AML-193 (cell line): ENCODE measurements around the gene TBCC.

Experiments used
- DNase-seq, 2 experiments: peaks; one replicate each; lab custom pipeline; 2025; lab: John Stamatoyannopoulos, UW

The TBCC gene

DNA sequence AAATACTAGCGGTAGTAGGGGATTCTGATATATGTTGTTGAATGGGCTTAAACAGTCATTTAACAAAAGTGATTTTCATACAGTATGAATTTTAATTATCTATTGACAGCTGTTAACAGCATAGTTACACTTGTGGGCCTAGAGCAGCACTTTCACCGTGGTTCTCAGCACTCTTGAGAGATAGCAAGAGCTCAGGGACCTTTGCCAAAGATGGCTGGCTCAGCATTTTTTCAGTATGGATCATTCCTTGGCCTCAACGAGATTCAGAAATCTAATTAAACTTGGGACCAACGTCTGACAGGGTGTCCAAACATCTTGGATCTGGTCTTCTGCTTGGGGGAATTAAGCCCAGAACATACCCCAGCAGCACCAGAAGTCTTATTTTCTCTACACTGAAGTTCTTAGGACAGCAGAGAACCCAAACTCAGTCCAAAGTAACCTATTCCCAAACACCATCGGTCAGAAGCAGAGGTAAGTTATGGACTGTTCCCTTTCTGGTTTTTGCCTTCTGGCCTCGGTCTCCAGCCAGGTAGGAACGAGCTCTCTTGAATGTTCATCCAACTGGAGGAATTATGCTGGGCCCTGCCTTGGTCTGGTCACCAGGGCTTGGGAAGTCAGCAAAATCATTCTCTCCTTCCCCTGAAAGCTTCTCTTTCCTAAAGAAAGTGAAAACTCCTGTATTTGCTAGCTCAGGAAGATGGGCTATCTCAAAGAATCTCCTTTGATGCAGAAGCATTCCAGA is 49.2 kb downstream of the TBCC start:
- no peak for DNase-seq

DNA sequence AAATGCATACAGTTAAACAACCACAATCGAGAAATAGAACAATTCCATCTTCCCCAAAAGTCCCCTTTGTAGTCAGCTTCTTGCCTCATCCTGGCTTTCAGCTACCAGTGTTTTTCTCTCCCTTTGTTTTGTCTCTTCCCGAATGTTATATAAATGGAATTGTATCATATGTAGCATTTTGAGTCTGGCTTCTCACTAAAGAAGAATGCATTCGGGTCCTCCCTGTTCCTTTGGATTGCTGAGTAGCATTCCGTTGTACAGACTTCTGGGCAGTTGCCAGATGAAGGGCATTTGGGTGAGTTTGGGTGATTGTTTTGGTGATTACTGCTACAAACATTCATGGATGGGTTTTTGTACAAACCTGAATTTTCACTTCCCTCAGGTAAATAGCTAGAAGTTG is 51.3 kb downstream of the TBCC start:
- DNase-seq = no peak
